H9 (cell line): ENCODE measurements around the gene JAGN1. TPM values are rescaled to one million over a fixed set of nuclear protein-coding genes. Genes with fewer than 3 reads are reported as not detected.
A peak's percentile ranks its signal among the peaks of the same experiment; 100 is the strongest.

Experiments used
- DNase-seq: peaks from one replicate; pipeline ENCODE4 v3.0.0-alpha.2; 2017
- H2AFZ ChIP-seq: one replicate; pipeline ENCODE4 v1.6.1; 2013; ENCODE audit warnings: mild to moderate bottlenecking, low read length, control low read depth, moderate library complexity
- H2AK5ac ChIP-seq: 2 replicates; pipeline ENCODE4 v1.6.1; 2013; ENCODE audit warnings: low read length, control low read depth, mixed read lengths; ENCODE audit not compliant: insufficient read length
- H2BK120ac ChIP-seq: one replicate; pipeline ENCODE4 v1.6.1; 2013; ENCODE audit warnings: low read depth, mild to moderate bottlenecking, low read length, control low read depth, inconsistent platforms; ENCODE audit not compliant: poor library complexity, severe bottlenecking
- H2BK12ac ChIP-seq: 2 replicates; pipeline ENCODE4 v1.6.1; 2013; ENCODE audit warnings: low read length, control low read depth, mixed read lengths, low read depth; ENCODE audit not compliant: insufficient read length
- H2BK15ac ChIP-seq: 2 replicates; pipeline ENCODE4 v1.6.1; 2013; ENCODE audit warnings: low read depth, low read length, control low read depth
- H2BK20ac ChIP-seq: one replicate; pipeline ENCODE4 v1.6.1; 2013; ENCODE audit warnings: low read depth, mild to moderate bottlenecking, low read length, control low read depth, inconsistent platforms; ENCODE audit not compliant: poor library complexity, severe bottlenecking
- H2BK5ac ChIP-seq: 2 replicates; pipeline ENCODE4 v1.6.1; 2013; ENCODE audit warnings: low read length, control low read depth, mixed read lengths; ENCODE audit not compliant: insufficient read length
- H3K14ac ChIP-seq: 2 replicates; pipeline ENCODE4 v1.6.1; 2013; ENCODE audit warnings: low read length, control low read depth; ENCODE audit not compliant: insufficient read depth
- H3K18ac ChIP-seq: 2 replicates; pipeline ENCODE4 v1.6.1; 2013; ENCODE audit warnings: low read depth, mild to moderate bottlenecking, mixed read lengths, low read length, control low read depth; ENCODE audit not compliant: insufficient read length
- H3K23ac ChIP-seq: 2 replicates; pipeline ENCODE4 v1.6.1; 2013; ENCODE audit warnings: low read length, control low read depth, mixed read lengths, low read depth; ENCODE audit not compliant: insufficient read length
- H3K23me2 ChIP-seq: 2 replicates; pipeline ENCODE4 v1.6.1; 2013; ENCODE audit warnings: low read depth, mild to moderate bottlenecking, mixed read lengths, low read length, control low read depth; ENCODE audit not compliant: insufficient read length, poor library complexity, severe bottlenecking
- H3K27ac ChIP-seq: 2 replicates; pipeline ENCODE4 v1.5.1; 2013; ENCODE audit warnings: low read length, control low read depth, mixed read lengths, low read depth; ENCODE audit not compliant: insufficient read length
- H3K27me3 ChIP-seq: 2 replicates; pipeline ENCODE4 v1.6.1; 2013; ENCODE audit warnings: low read length, control low read depth, inconsistent platforms; ENCODE audit not compliant: insufficient read depth
- H3K4ac ChIP-seq: 2 replicates; pipeline ENCODE4 v1.6.1; 2013; ENCODE audit warnings: low read depth, mild to moderate bottlenecking, control low read depth, inconsistent platforms, low read length, moderate library complexity
- H3K4me1 ChIP-seq: 2 replicates; pipeline ENCODE4 v1.6.1; 2013; ENCODE audit warnings: low read length, control low read depth, inconsistent platforms; ENCODE audit not compliant: insufficient read depth
- H3K4me2 ChIP-seq: 2 replicates; pipeline ENCODE4 v1.6.1; 2013; ENCODE audit warnings: low read length, control low read depth, mixed read lengths; ENCODE audit not compliant: insufficient read length, insufficient read depth
- H3K56ac ChIP-seq: 2 replicates; pipeline ENCODE4 v1.6.1; 2013; ENCODE audit warnings: low read depth, mild to moderate bottlenecking, mixed read lengths, low read length, control low read depth; ENCODE audit not compliant: insufficient read length
- H3K79me1 ChIP-seq: 2 replicates; pipeline ENCODE4 v1.6.1; 2013; ENCODE audit warnings: low read depth, mild to moderate bottlenecking, moderate library complexity, low read length, control low read depth, inconsistent platforms; ENCODE audit not compliant: insufficient read depth, poor library complexity, severe bottlenecking
- H3K79me2 ChIP-seq: 2 replicates; pipeline ENCODE4 v1.6.1; 2013; ENCODE audit warnings: low read length, control low read depth, inconsistent platforms; ENCODE audit not compliant: insufficient read depth
- H3K9ac ChIP-seq: 2 replicates; pipeline ENCODE4 v1.6.1; 2013; ENCODE audit warnings: low read length, control low read depth, mixed read lengths; ENCODE audit not compliant: insufficient read length; ENCODE audit errors: extremely low read depth
- H3K9me3 ChIP-seq: one replicate; pipeline ENCODE4 v1.6.1; 2013; ENCODE audit warnings: low read depth, low read length, inconsistent platforms; ENCODE audit not compliant: control insufficient read depth
- H3T11ph ChIP-seq: one replicate; pipeline ENCODE4 v1.6.1; 2013; ENCODE audit warnings: mild to moderate bottlenecking, low read length, control low read depth, inconsistent platforms
- H4K20me1 ChIP-seq: one replicate; pipeline ENCODE4 v1.6.1; 2013; ENCODE audit not compliant: control insufficient read depth, insufficient read length, insufficient read depth
- H4K5ac ChIP-seq: 2 replicates; pipeline ENCODE4 v1.6.1; 2013; ENCODE audit warnings: low read depth, mild to moderate bottlenecking, mixed read lengths, low read length, control low read depth; ENCODE audit not compliant: insufficient read length
- H4K8ac ChIP-seq: replicated peaks from 2 replicates; pipeline ENCODE4 v1.6.1; 2013; ENCODE audit warnings: low read length, control low read depth, mixed read lengths, low read depth; ENCODE audit not compliant: insufficient read length
- H4K91ac ChIP-seq: 2 replicates; pipeline ENCODE4 v1.6.1; 2013; ENCODE audit warnings: low read depth, mild to moderate bottlenecking, moderate library complexity, mixed read lengths, low read length, control low read depth; ENCODE audit not compliant: insufficient read length
- H3K27ac Mint-ChIP-seq, 3 experiments: 2 replicates in 2 of 3; 3 replicates in 1 of 3; pipeline ENCODE4 v1.8.0; 2020 to 2021; ENCODE audit warnings: mixed read lengths in 3 of 3, mild to moderate bottlenecking in 1 of 3, moderate library complexity in 1 of 3
- H3K27me3 Mint-ChIP-seq: 2 replicates; pipeline ENCODE4 v1.8.0; 2021; ENCODE audit warnings: low read depth, mild to moderate bottlenecking, moderate library complexity, mixed read lengths
- H3K36me3 Mint-ChIP-seq, 3 experiments: 2 replicates in 2 of 3; 3 replicates in 1 of 3; pipeline ENCODE4 v1.8.0; 2020 to 2021; ENCODE audit warnings: low read depth in 3 of 3, mixed read lengths in 3 of 3; ENCODE audit not compliant: insufficient read depth in 1 of 3
- H3K4me1 Mint-ChIP-seq, 2 experiments: 2 replicates each; pipeline ENCODE4 v1.8.0; 2020; ENCODE audit warnings: mixed read lengths in 2 of 2
- H3K4me3 Mint-ChIP-seq, 2 experiments: 2 replicates in 1 of 2; 3 replicates in 1 of 2; pipeline ENCODE4 v1.8.0; 2020 to 2021; ENCODE audit warnings: mild to moderate bottlenecking in 2 of 2, mixed read lengths in 2 of 2, moderate library complexity in 1 of 2
- H3K9me3 Mint-ChIP-seq, 2 experiments: 2 replicates in 1 of 2; 3 replicates in 1 of 2; pipeline ENCODE4 v1.8.0; 2020; ENCODE audit warnings: mild to moderate bottlenecking in 2 of 2, mixed read lengths in 2 of 2, moderate library complexity in 1 of 2
- CTCF ChIP-seq: fragments of 200-600 bp; sonication (generic); conservative IDR thresholded peaks from 3 replicates; pipeline ENCODE4 v1.8.0; 2021; ENCODE audit warnings: antibody characterized with exemption, mild to moderate bottlenecking
- WGBS: extraction: QIAGEN DNeasy Blood & Tissue Kit; methylation state at CpG from one replicate; pipeline ENCODE4 v1.1.7; 2013; ENCODE audit warnings: missing lambda C conversion rate, low lambda C conversion rate, mixed read lengths; ENCODE audit not compliant: insufficient read length; ENCODE audit errors: extremely low coverage; 5-methylcytosine and 5-hydroxymethylcytosine counted together
- total RNA-seq: library from RNA; stranded (reverse); gene quantifications from 2 replicates; pipeline ENCODE4 v1.2.1, GENCODE V29; 2021

Gene JAGN1
- total RNA-seq, 1 experiment from 2014 or later = 33.5 TPM

- Histone ChIP-seq H3K4me1 (peaks cover 4% of the 10 kb centered on the region; the same call in 1 of the 2 replicates), H2BK120ac (no peak overlapping the region), H3K23ac (no peak overlapping the region), H4K91ac (no peak overlapping the region), H2BK20ac (no peak overlapping the region), H4K8ac (no peak overlapping the region), H3K23me2 (peaks cover 15% of the 10 kb centered on the region), H2AFZ (no peak overlapping the region), H2BK12ac (no peak overlapping the region), H3K27ac (no peak overlapping the region), H3K9ac (no peak overlapping the region), H3K9me3 (no peaks in the 10 kb centered on the region), H3T11ph (no peak overlapping the region), H3K4me2 (peak overlapping the region; percentile 76), H3K79me1 (no peaks in the 10 kb centered on the region), H2BK15ac (no peak overlapping the region), H3K56ac (no peak overlapping the region), H3K27me3 (no peaks in the 10 kb centered on the region; the same call in 1 of the 2 replicates), H3K14ac (no peak overlapping the region), H3K4ac (no peak overlapping the region), H4K20me1 (no peaks in the 10 kb centered on the region), H3K18ac (no peak overlapping the region), H4K5ac (no peak overlapping the region), H3K79me2 (no peaks in the 10 kb centered on the region), H2AK5ac (no peak overlapping the region), H2BK5ac (no peak overlapping the region)
- Mint-ChIP-seq H3K9me3 (no peaks in the 10 kb centered on the region; a peak in 2 of 5 replicates), H3K36me3 (peaks cover 0 to 5% (median 0%) of the 10 kb centered on the region in 3 experiments; a peak in 1 of 7 replicates), H3K4me3 (peak overlapping the region; percentile 69 to 70), H3K27me3 (peaks cover 17% of the 10 kb centered on the region), H3K4me1 (peaks cover 15 to 27% of the 10 kb centered on the region in 2 experiments), H3K27ac (no peak overlapping the region)
- DNase-seq = peak; percentile 73
- TF ChIP-seq CTCF = no peak
- no CpG with 5 or more reads among the region's 15 CpGs for WGBS
Observed at GRCh38 chr3:9914559-9915253, 24.3 kb downstream of the JAGN1 start.
